SK-N-MC (cell line): Measurements from ENCODE around the gene MISP3.

ENCODE experiments used
- DNase-seq: peaks from one replicate; pipeline ENCODE4 v3.0.0-alpha.2; 2011; ENCODE audit warnings: low read depth, low spot score
- H3K27ac ChIP-seq: fragments of 200-600 bp; sonication (generic); 2 replicates; pipeline ENCODE4 v1.5.1; 2016; ENCODE audit warnings: mixed run types
- H3K36me3 ChIP-seq: fragments of 200-600 bp; sonication (generic); 2 replicates; pipeline ENCODE4 v1.6.1; 2017; ENCODE audit warnings: antibody characterized with exemption, low read length, mixed read lengths; ENCODE audit not compliant: insufficient read depth
- H3K4me3 ChIP-seq: fragments of 200-600 bp; sonication (generic); 2 replicates; pipeline ENCODE4 v1.5.1; 2016
- H3K9ac ChIP-seq: fragments of 200-600 bp; sonication (generic); 2 replicates; pipeline ENCODE4 v1.8.0; 2017; ENCODE audit warnings: mixed run types, mixed read lengths; ENCODE audit not compliant: insufficient read length
- H3K9me3 ChIP-seq: fragments of 200-600 bp; sonication (generic); 2 replicates; pipeline ENCODE4 v1.6.1; 2017; ENCODE audit warnings: low read depth, mild to moderate bottlenecking, antibody characterized with exemption, low read length, moderate library complexity, mixed read lengths
- EZH2 ChIP-seq: fragments of 200-600 bp; sonication (generic); IDR thresholded peaks from one replicate; pipeline ENCODE4 v1.6.1; 2017; ENCODE audit warnings: antibody characterized with exemption
- FOXP2 ChIP-seq: optimal IDR thresholded peaks from 2 replicates; pipeline ENCODE3; 2011; ENCODE audit warnings: mild to moderate bottlenecking, moderate library complexity; ENCODE audit not compliant: insufficient read depth; ENCODE audit errors: extremely low read length, control extremely low read depth
- POLR2AphosphoS5 ChIP-seq: IDR thresholded peaks from 2 replicates; pipeline ENCODE4 v1.6.1; 2012; ENCODE audit warnings: mild to moderate bottlenecking, low read depth, low read length, borderline replicate concordance

Gene MISP3

DNA sequence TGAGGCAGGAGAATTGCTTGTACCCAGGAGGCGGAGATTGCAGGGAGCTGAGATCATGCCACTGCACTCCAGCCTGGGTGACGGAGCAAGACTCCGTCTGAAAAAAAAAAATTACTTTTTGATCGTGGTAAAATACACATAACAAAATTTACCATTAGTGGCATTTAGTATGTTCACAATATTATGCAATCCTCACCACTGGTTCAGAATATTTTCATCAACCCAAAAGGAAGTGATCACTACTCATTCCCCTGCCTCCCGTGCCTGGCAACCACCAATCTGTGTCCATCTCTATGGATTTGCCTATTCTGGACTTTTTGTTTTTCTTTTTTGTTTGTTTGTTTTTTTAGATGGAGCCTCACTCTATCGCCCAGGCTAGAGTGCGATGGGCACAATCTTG, 9.5 kb upstream of the MISP3 start:
- Histone ChIP-seq H3K27ac (no peak overlapping the region), H3K4me3 (no peak overlapping the region), H3K9ac (no peak overlapping the region), H3K36me3 (no peaks in the 10 kb centered on the region), H3K9me3 (no peaks in the 10 kb centered on the region)
- no peak for DNase-seq
- TF ChIP-seq POLR2AphosphoS5 (no peak), FOXP2 (no peak), EZH2 (no peak)

DNA sequence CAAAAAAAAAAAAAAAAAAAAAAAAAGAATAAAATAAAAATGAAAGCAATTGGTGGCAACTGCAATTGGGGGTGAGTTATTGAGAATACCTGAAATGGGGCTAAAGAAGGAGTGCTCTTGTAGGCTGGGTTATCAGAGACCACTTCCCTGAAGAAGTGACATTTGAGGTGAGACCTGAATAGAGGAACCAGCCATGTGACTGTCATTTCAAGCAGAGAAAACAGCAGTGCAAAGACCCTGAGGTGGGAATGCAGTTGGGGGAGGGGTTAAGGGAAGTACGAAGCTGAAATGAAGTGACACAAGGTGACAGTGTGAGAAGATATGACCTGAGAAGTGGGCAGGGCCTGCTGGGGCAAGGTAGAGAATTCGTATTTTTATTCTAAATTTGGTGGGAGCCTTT, 6.5 kb upstream of the MISP3 start:
- no peaks in the 10 kb centered on the region for H3K36me3 ChIP-seq
- TF ChIP-seq EZH2 (no peak), POLR2AphosphoS5 (no peak), FOXP2 (no peak)
- H3K9ac ChIP-seq: no peak overlapping the region
- no peak for DNase-seq
- no peaks in the 10 kb centered on the region for H3K9me3 ChIP-seq
- H3K27ac ChIP-seq: no peak overlapping the region
- no peak overlapping the region for H3K4me3 ChIP-seq

DNA sequence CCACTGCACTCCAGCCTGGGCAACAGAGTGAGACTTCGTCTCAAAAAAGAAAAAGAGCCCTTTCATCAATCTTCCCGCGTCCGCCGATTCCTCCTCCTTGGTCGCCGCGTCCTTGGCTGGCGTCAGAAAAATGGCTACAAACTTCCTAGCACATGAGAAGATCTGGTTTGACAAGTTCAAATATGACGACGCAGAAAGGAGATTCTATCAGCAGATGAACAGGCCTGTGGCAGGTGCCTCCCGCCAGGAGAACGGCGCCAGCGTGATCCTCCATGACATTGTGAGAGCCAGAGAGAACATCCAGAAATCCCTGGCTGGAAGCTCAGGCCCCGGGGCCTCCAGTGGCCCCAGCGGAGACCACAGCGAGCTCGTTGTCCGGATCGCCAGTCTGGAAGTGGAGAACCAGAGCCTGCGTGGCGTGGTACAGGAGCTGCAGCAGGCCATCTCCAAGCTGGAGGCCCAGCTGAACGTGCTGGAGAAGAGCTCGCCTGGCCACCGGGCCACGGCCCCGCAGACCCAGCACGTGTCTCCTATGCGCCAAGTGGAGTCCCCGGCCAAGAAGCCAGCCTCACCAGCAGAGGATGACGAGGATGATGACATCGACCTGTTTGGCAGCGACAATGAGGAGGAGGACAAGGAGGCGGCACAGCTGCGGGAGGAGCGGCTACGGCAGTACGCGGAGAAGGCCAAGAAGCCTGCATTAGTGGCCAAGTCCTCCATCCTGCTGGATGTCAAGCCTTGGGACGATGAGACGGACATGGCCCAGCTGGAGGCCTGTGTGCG, 2.1 kb upstream of the MISP3 start:
- no peaks in the 10 kb centered on the region for H3K9me3 ChIP-seq
- TF ChIP-seq EZH2: no peak
- TF ChIP-seq POLR2AphosphoS5: no peak
- TF ChIP-seq FOXP2: no peak
- DNase-seq: no peak
- no peak overlapping the region for H3K27ac ChIP-seq
- no peak overlapping the region for H3K9ac ChIP-seq
- no peak overlapping the region for H3K4me3 ChIP-seq
- no peaks in the 10 kb centered on the region for H3K36me3 ChIP-seq

GRCh38 chr19:14073261-14073924, 807 bp downstream of the MISP3 start:
- peak overlapping the region; percentile 83 for H3K4me3 ChIP-seq
- no peak for DNase-seq
- H3K9ac ChIP-seq: peak overlapping the region; percentile 17

DNA sequence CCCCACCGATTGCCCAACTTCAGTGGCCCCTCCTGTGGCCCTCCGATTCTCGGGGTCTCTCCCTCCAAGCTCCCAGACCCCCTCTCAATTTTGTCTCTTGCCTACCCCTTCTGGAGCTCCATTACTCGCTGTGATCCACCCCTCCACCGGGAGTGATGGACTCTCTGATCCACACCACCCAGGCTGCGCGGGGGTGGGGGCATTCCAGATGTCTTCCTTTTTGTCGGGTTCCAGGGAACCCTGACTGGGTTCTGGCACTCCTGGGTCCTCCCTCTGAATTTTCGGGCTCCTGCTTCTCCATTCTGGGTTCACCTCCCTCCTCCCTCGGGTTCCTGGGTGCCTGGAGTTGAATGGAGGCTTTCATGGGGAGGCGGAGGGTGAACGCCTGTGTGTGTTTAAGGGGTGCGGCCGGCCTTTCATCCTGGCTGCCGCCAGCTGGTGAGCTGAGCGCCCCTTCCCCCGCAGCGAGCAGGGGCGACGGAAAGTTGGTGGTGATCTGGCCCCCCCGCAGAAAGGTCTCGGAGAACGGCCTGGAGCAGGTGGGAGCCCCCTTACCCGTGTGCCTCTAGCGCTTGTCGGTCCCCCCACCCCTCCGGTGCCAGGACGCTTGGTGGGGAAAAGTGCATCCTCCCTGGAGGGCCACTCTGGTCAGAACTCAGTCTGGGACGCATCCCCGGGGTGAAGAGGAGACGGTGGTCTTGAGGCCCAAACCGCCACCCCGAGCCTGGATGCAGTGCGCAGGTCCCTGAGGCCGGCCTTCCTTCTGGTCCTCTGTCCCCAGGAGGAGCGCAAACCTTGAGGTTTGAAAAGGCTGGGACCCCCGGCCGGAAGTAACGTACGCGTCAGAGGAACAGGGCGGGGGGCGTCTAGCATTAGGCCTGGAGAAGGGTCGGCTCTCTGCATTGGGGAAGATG, 1.6 kb downstream of the MISP3 start:
- Histone ChIP-seq H3K9ac (peak overlapping the region; percentile 17), H3K36me3 (no peaks in the 10 kb centered on the region), H3K9me3 (no peaks in the 10 kb centered on the region), H3K27ac (no peak overlapping the region), H3K4me3 (peak overlapping the region; percentile 82)
- TF ChIP-seq FOXP2: no peak
- TF ChIP-seq POLR2AphosphoS5: no peak
- no peak for TF ChIP-seq EZH2
- DNase-seq: no peak

More at GRCh38 chr19:14073261-14073924, 807 bp downstream of the MISP3 start:
- Histone ChIP-seq H3K27ac (no peak overlapping the region), H3K9me3 (no peaks in the 10 kb centered on the region), H3K36me3 (no peaks in the 10 kb centered on the region)
- no peak for TF ChIP-seq FOXP2
- TF ChIP-seq POLR2AphosphoS5: no peak

- DNase-seq: no peak
- H3K36me3 ChIP-seq: no peaks in the 10 kb centered on the region
- no peak overlapping the region for H3K4me3 ChIP-seq
- no peak for TF ChIP-seq FOXP2
- TF ChIP-seq EZH2: no peak
- no peak for TF ChIP-seq POLR2AphosphoS5
- no peaks in the 10 kb centered on the region for H3K9me3 ChIP-seq
- H3K27ac ChIP-seq: no peak overlapping the region
- H3K9ac ChIP-seq: no peak overlapping the region
Observed at GRCh38 chr19:14078411-14078810, 5.8 kb downstream of the MISP3 start.

- peak overlapping the region; percentile 84 for H3K4me3 ChIP-seq
- no peaks in the 10 kb centered on the region for H3K36me3 ChIP-seq
- no peaks in the 10 kb centered on the region for H3K9me3 ChIP-seq
- no peak overlapping the region for H3K27ac ChIP-seq
- DNase-seq: peak; percentile 98
- TF ChIP-seq POLR2AphosphoS5 (peak; percentile 71), EZH2 (no peak)
- peak overlapping the region; percentile 81 for H3K9ac ChIP-seq
Observed at GRCh38 chr19:14080887-14081796, 8.6 kb downstream of the MISP3 start.
